ENCODE data around the gene SRP72.
"Not testable (repeated sequence)": the region's sequence is repeated elsewhere in the genome, so short reads cannot be mapped to it uniquely, and the experiment has no call there.

SRP72 gene

DNA sequence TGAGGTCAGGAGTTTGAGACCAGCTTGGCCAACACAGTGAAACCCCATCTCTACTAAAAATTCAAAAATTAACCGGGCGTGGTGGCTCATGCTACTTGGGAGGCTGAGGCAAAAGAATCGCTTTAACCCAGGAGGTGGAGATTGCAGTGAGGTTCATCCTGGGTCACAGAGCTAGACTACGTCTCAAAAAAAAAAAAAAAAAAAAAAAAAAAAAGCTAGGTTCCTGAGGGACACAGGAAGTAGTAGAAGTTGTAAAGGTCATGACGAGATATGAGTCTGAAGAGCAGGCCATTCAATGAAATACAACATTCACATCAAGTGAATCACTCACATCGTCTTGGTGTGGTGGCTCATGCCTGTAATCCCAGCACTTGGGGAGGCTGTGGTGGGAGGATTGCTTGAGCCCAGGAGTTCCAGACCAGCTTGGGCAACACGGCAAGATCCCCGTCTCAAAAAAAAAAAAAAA lies 1.1 kb upstream of the SRP72 start:
- DNase-seq = not testable (repeated sequence)

DNA sequence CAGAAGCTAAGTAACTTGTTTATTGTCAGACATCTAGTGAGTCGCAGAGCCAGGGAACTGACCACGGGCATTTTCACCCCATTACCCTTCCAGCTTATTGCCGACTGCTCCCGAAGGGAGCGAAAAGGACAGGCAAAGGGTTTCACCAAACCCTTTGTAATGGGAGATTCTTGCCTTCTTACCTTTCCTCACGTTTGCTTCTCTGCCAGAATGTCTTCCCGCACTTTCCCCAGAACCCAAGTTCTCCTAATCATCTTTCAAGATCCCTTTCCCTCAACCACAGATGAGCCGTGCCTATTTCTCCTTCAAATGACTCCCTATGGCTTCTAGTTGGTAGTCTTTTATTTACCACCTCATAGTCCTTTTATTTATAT lies 520 bp upstream of the SRP72 start:
- DNase-seq = no peak

GRCh38 chr4:56468097-56468422 lies 643 bp downstream of the SRP72 start:
- DNase-seq = peak; percentile 26

DNA sequence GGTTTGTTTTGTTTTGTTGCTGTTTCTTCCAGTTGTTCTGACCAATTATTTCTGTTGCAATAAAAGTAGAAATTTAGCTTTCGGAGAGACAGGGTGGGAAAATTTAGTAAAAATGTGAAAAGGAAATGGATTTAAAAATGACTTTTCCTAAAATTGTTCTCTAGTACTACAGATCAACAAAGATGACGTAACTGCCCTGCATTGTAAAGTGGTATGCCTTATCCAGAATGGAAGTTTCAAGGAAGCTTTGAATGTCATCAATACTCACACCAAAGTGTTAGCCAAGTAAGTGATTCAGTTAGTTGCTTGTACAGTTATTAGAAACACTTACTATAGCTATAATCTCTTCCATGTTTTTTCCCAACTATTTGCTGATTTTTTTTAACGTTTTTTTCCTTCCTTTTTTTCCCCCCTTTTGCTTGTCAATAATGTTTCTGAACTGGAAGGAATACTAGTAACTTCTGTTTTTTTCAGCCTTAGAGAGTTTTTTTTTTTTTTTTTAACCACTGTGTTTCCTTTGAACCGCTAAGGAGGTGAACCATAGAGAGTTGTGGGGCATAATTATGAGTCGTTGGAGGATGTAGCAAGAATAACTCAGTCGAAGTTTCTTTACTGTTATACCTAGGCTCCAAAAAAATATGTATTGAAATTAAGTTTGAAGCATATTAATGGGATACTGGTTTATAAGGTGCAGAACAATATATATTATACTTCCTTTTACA lies 2.2 kb downstream of the SRP72 start:
- no peak for DNase-seq

DNA sequence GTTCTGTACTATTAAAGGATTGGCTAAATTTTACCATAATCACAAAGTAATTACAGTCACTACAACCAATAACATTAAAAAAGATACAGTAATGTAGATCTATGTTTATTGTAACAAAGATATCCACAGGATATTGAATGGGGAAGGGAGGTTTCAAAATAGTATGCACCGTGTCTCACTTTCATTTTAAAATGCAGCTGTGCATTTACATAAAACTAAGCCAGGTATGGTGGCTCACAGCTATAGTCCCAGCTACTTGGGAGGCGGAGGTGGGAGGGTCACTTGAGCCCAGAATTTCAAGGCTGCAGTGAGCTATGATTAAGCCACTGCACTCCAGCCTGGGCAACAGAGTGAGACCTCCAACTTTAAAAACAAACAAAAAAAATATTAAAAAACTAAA lies 8.5 kb downstream of the SRP72 start:
- no peak for DNase-seq

GRCh38 chr4:56477192-56477702 lies 9.8 kb downstream of the SRP72 start:
- no peak for DNase-seq

DNA sequence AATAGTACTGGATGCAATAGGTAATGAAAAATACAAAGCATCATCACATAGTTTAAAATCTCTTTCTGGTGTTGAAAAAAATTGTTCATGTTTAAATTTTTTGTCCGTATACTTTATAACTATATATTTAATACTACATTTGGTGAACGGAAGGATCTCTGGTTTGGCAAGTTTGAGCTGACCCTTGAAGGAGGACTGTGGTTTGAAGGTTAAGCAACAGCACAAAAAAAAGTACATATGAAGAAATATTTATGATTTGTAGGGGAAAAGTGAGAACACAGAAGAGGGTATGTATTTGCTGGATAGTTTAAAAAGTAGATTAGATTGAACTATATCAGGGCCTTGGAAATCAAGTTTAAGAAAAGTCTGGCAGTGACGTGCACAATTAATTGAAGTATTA lies 13.3 kb downstream of the SRP72 start:
- DNase-seq = no peak

DNA sequence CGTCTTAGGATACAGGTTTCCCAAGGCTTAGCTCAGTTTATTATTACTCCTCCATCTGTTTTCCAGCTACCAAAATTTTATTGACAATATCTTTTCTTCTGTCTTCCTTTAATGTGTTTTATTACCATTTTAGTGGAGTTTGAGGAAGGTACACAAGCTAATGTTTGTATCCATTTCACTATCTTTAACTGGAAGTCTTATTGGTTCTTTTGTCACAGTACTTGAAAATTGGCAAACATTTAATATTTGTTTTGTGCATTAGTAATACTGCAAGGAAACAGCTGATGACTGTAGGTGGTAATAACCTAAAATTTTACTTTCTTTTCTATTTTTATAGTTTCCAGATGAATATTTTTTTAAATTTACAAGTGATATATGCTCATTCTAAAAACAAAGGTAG lies 28.8 kb downstream of the SRP72 start:
- DNase-seq = no peak

DNA sequence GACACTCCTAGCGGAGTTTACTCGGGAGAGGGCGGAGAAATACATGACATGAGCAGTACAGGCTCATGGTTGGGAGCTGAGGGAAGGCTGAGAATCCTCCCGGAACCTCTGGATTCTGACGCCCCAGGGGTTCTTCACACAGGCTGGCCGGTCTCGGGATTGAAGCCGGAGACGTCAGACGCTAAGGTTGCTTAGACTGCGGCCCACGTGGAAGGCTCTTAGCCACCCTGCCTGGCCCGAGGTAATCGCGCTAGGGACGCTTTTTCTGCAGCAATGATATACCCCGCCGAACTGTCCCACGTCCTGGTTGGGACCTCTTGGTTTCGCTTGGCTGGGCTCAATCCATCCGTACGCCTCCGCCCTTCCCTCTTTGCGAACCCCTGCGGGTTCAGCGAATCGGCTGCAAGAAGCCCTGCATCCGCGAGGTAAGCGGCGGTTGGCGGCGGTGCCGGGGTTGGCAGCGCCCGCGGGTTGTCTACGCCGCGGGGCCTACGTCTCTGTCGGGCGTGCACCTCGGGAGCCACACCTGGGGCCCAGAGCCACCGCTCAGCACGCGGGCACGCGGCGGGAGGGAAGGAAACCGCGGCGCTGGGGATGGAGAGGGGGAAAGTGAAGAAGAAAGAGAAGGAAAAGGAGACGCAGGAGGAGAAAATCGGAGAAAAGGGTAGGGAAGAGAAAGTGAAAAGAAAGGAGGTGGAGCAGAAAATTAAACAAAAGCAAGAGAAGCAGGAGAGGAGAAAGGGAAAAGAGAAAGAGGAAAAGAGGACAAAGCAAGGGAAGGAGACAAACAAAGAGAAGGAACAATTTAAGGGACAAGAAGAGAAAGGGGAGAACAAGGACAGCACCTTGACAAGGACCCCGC lies 38.1 kb downstream of the SRP72 start, which contains the start of gene ARL9:
TSS of gene ARL9 (plus strand) at position 523 of the 862 bp plus-strand sequence. CDS start at position 595, 72 bp downstream.
- peak; percentile 28 for DNase-seq

- no peak for DNase-seq
Measured at GRCh38 chr4:56511098-56511497, 43.7 kb downstream of the SRP72 start.

DNA sequence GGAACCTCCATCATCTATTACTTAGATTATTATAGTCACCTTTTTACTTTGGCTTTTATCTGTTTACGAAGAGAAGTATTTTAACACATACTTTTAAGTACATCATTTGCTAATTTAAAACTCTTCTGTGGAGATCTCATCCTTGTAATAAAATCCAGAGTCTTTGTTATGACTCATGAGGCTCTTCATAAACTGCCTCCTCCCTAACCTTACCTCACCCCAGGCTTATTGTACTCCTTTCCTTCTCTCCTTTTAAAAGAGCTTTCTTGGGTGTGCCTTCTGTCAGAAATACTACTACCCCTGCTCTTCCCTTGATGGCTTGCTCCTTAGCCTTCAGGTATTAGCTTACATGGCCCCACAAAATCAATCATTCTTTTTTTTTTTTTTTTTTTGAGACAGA lies 44.7 kb downstream of the SRP72 start:
- no peak for DNase-seq

GRCh38 chr4:56513517-56513916 lies 46.1 kb downstream of the SRP72 start:
- no peak for DNase-seq

DNA sequence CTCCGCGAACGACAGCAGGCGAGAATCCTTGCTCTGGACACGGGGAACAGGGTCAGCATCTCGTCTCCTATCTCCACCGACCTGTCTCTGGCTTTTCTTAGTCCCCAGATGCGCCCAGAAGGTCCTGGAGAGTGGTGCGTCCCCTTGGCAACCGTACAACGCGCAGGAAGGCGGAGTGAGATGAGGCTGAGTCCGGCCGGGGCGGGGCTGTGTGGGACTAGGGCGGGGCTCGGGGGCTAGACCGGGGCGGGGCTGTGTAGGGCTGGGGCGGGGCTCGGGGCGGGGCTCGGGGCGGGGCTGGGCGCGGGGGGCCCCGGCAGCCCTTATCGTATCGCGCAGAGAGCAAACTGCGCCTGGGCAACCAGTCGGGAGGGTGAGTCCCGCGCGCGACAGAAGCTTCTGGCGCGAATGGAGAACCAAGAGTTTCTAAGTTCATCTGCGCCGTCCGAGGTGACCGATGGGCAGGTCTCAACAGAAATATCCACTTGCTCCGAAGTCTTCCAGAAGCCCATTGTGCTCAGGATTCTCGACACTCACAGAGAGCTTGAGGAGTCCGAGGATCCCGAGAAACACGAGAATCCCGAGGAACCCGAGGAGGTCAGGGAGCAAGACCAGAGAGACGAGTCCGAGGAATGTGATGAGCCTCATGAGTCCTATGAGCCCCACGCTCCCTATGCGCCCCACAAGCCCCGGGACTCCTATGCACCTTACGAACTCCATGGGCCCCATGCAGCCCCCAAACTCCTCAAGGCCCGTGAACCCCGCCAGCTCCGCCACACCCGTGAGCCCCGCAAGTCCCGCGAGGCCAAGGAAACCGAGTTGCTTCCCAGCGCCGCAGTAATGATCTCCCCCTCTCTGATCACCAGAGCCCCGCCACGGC lies 63.1 kb downstream of the SRP72 start:
- DNase-seq = peak; percentile 40

DNA sequence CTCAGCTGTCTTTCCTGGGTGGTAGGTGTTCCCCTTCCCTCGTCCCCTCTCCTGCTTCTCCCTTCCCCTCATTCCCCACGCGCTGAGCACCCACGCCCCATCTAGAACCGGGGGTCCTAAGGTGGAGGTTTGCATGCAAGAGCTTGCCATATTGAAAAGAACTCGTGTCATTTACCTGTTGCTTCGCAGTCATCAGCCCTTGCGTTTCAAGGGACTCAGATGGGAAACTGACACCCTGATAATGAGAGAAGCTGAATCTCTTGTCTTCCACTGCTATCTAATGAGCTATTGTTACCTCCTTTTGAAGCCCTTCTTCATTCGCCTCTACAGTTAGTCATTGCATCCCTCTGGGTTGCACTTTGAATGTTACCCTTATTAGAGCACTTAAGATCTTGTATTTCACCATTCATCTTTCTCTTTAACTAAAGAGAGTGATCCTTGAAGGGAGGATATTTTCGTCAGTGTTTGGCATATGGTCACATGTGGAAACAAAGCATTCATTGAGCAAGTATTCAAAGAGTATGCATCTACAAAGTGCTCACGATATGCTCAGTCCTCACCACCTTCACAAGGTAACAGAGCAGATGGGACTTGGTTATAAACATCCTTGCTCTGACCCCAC lies 63.8 kb downstream of the SRP72 start:
- DNase-seq = no peak

DNA sequence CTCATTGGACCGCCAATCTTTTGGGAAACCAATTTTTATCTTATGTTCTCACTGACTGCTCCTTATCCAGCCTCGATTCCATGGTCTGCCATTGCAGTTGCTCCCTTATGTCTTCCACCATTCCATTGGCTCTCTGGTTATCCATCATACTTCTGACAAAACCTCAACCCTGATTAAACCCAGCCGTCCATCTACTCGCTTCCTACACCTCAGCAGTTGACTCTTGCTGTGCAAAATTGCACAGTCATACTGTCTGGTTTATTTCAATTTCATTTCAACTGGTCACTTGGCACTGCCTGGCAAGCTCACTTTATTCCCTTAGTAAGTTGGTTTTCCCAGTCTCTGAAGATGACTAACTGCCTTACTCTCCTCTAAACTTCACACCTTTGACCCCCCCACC lies 64.4 kb downstream of the SRP72 start:
- no peak for DNase-seq

GRCh38 chr4:56532239-56532638 lies 64.8 kb downstream of the SRP72 start:
- no peak for DNase-seq

- DNase-seq = no peak
Measured at GRCh38 chr4:56535915-56536314, 68.5 kb downstream of the SRP72 start.

GRCh38 chr4:56537147-56537546 lies 69.7 kb downstream of the SRP72 start:
- DNase-seq = no peak

DNA sequence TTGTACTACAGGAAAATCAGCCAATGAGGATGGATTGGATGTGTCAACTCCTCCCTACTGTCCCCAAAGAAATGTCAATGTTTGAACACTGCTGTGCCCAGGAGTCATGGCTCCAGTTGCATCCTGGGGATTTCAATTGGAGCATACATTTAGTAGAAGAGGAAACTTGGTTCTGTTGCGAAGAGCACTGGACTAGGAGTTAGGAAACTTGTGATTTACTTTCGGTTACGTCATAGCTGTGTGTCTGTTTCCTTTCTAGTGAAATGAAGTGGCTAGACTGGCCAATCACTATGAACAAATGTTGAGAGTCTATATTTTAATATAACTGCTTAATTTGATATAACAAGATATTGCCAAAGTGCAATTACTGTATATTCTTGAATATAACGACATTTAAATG lies 73.4 kb downstream of the SRP72 start:
- no peak for DNase-seq

GRCh38 chr4:56544573-56545131 lies 77.2 kb downstream of the SRP72 start:
- peak; percentile 57 for DNase-seq

DNA sequence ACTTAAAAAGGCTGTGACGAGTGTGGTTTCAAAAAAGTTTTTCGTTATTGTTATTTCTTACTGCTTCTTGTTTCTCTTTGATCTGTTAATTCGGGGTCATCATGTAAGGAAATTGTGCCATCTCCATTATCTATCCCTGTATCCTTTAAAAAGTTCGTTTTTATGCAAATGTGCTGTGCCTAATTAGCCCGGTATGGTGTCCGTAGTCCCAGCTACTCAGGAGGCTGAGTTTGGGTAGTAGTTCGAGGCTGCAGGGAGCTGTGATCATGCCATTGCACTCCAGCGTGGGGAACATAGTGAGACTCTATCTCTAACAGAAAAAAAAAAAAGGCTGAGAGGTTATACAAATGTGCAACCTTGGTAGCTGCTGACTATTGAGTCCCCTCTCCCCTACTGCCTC lies 83.2 kb downstream of the SRP72 start:
- DNase-seq = no peak

GRCh38 chr4:56551516-56551915 lies 84.1 kb downstream of the SRP72 start:
- DNase-seq = no peak

All from NCI-H1105 treated with DMSO at 0.1 percent for 48 hours (cell line).